Cortex of kidney (tissue), 1 donor: ENCODE measurements around the gene APP.
"Not testable (repeated sequence)": the region's sequence is repeated elsewhere in the genome, so short reads cannot be mapped to it uniquely, and the experiment has no call there.

Experiments
- DNase-seq: peaks from one replicate; lab custom pipeline; 2025; lab: John Stamatoyannopoulos, UW

Gene APP

GRCh38 chr21:26098772-26099397 is 71.7 kb downstream of the APP start:
- DNase-seq = no peak

DNA sequence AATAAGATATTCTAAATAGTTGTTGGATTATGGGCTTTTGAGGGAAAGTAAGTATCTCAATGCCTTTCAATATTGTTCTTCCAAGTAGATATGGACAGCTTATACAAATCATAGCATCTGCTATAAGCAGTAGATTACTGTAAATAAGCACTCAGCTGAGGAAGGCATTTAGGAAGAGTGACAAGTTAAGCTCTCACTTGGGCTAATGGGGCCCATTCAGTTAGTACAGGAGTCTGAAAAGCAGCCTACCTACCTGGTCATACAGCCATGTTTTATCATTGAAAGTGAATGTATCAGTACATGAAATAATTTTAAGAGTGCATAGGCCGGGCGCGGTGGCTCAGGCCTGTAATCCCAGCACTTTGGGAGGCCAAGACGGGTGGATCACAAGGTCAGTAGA is 73.1 kb downstream of the APP start:
- DNase-seq = no peak

GRCh38 chr21:26096494-26097371 is 73.8 kb downstream of the APP start:
- DNase-seq = no peak

DNA sequence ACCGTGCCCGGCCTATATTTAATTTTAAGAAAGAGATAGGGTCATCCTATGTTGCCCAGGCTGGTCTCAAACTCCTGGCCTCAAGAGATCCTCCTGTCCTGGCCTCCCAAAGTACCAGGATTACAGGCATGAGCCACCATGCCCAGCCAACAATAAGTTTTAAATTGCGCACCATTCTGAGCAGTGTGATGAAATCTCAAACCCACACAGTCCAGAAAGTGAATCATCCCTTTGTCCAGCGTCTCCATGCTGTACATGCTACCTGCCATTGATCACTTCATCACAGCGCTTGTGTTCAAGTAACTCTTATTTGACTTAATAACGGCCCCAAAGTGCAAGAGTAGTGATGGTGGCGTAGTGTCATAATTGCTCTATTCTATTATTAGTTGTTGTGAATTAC is 75.4 kb downstream of the APP start:
- DNase-seq = no peak

DNA sequence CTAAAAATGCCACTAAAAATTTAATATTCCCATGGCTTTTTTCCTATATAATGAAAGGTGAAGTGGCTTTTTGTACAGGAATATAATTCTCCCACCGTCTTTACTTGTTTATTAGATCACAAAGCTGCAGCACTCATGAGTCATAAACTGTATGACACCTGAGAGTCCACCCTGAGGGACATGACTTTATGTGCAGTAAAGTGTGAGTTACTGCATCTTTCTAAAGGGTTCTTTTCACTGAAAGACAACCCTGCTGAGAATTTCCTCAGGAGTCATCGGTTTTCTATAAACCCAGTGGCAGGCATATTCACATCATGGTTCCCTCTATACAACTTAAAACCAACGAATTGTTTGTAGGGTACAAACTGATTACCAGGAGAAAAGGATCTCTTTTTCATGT is 77.4 kb downstream of the APP start:
- no peak for DNase-seq

- DNase-seq = no peak
Measured at GRCh38 chr21:26091480-26092018, 79.0 kb downstream of the APP start.

DNA sequence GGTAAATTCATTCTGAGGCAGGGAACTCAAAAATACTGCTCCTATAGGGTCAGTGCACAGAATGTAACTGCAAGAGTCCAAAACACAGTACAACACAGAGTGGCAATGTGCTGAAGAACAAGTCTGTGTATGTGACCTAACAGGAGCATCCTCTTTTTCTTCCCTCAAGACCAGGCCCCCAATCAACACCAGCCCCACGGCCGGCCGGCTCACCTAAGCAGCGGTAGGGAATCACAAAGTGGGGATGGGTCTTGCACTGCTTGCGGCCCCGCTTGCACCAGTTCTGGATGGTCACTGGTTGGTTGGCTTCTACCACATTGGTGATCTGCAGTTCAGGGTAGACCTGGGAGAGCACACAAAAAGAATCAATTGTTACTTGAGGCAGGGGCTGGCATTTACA is 80.8 kb downstream of the APP start:
- DNase-seq = no peak

GRCh38 chr21:26087223-26087918 is 83.2 kb downstream of the APP start:
- no peak for DNase-seq

DNA sequence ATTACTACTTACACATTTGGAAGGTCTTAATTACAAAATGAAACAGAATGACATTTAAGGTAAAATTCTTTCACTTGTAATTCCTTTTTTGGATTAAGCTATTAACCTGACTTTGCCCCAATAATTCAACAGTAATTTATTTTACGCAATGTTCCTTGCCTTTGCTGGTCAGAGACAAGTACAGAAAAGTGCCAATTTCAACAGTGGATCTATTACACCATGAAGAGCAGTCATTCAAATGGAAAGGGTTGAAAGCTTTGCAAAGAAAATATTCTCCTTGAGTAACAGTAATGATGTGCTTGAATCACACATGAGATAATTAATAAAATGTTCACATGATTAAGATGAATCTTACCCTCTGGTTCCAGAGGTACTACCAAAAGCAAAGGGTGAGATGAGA is 84.7 kb downstream of the APP start:
- DNase-seq = no peak

GRCh38 chr21:26085127-26085526 is 85.4 kb downstream of the APP start:
- DNase-seq = no peak

DNA sequence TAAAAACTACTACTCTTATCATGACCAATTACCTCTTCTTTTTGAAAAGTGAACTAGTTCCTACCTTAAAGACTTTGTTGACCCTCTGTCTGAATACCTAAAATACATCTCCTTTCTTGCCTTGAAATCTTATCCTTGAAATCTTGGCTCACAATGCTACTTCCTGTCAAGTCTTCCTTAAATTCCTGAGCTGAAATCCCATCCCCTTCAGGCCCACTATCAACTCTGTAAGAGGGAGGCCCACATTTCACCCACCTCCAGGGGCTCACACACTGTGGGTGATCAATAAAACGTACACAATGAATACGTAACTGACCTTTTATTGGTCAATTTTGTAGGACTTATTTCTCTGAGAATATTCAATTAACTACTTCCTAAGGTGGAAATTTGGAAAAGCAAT is 88.0 kb downstream of the APP start:
- DNase-seq = no peak

- DNase-seq = not testable (repeated sequence)
Measured at GRCh38 chr21:26081175-26081760, 89.3 kb downstream of the APP start.

- DNase-seq = no peak
Measured at GRCh38 chr21:26080211-26080610, 90.4 kb downstream of the APP start.

DNA sequence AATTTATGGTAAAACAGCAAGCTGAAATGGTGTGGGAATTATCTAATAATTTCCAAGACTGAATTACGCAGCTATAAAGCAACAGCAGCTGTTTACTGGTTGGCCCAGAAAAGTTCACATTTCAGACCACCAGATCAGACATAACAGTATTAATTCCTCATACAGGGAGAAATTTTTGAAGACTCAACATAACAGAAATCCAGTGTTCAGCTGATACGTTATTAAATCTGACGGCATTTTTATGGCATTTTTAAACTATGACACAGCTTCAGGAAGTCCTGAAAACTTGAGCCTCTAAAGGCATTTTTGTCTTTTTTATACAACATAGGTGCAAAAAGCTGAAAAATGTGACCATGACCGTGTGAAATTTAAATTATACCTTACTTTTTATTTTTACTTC is 91.2 kb downstream of the APP start:
- DNase-seq = no peak

DNA sequence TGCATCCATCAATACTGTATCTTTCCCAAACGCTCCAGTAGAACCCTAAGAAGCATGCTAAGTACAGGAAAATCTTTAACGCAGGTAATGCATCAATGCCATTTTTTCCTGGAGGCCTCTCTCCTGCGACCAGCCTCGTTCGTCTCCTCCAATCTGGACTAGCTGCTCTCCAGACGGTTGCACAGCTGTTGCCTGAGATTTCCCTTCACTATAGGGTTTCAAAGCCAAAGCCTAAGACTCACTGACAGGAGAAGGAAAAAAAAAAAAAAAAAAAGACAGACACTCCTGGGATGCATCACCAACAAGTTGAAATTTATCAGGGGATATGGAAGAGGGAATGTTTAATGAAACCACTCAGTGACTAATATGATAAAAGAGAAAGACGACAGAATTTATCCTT is 93.0 kb downstream of the APP start:
- no peak for DNase-seq

DNA sequence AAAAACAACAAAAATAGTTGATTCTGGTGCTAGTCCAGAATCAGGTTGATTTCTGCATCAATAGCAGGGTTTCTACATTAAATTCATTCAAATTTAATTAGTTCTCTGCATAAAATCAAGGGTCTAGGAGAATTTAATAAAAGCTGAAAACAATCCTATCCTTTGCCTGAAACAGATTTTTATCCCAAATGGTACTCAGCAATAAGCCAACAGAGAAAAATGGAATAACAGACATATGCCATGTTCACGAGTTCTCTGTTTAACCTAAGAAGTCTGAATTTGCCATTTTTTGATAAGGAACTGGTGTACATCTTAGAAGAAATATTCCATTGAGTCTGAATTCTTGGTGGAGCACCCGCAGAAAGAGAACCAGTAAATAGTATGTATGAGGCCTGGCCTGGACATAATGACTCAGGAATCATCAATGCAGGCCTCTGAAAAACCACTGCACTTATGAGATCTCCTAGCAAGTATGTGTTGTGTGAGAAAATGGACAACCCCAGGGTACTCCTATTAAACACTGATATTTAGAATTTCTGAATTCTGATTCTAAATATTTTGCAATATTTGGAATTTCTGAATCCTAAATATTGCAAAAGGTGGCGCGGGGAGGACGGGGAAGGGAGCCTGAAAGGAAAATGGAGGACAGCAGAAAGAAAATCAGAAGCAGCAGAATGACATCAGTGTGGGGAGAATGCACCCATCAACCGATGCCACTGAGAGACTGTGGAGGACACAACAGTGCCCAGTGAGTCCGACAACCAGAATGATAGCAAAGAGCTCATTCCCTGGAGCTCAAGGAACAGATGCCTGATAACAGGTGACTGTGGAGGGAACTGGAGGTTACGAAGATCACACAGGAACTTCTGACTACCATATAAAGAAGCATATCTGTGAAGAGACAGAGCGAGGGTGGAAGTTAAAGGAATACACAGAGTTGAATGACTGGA is 97.6 kb downstream of the APP start:
- DNase-seq = no peak

GRCh38 chr21:26070822-26071425 is 99.6 kb downstream of the APP start:
- DNase-seq = no peak

GRCh38 chr21:26070121-26070520 is 100.4 kb downstream of the APP start:
- DNase-seq = no peak

GRCh38 chr21:26068776-26069175 is 101.8 kb downstream of the APP start:
- DNase-seq = no peak

- no peak for DNase-seq
Measured at GRCh38 chr21:26067836-26068594, 102.6 kb downstream of the APP start.
